Testis (tissue), 3 donors: ENCODE results near the gene SAPCD2. TPM values are rescaled to one million over a fixed set of nuclear protein-coding genes. Genes with fewer than 3 reads are reported as not detected.

Experiments used
- DNase-seq: peaks from one replicate; pipeline ENCODE4 v3.0.0-alpha.2; 2019
- H3K27ac ChIP-seq, 2 donors: fragments of 200-600 bp; sonication (generic); one replicate each; pipeline ENCODE4 v1.5.1; 2019
- H3K27me3 ChIP-seq: fragments of 200-600 bp; sonication (generic); one replicate; pipeline ENCODE4 v1.5.1; 2019
- H3K36me3 ChIP-seq: fragments of 200-600 bp; sonication (generic); one replicate; pipeline ENCODE4 v1.5.1; 2017; ENCODE audit warnings: low read depth; ENCODE audit errors: missing control alignments
- H3K4me1 ChIP-seq: fragments of 200-600 bp; sonication (generic); one replicate; pipeline ENCODE4 v1.5.1; 2019
- H3K4me3 ChIP-seq, 2 donors: fragments of 200-600 bp; sonication (generic); one replicate each; pipeline ENCODE4 v1.5.1; 2017 to 2019
- H3K9me3 ChIP-seq: fragments of 200-600 bp; sonication (generic); one replicate; pipeline ENCODE4 v1.5.1; 2017
- CTCF ChIP-seq, 3 experiments: fragments of 450-650 bp in 2 of 3; fragments of 200-600 bp in 1 of 3; sonication (generic) in 1 of 3; IDR thresholded peaks; one replicate each; pipeline ENCODE4 v1.5.1; 2016 to 2019; ENCODE audit warnings: antibody characterized with exemption in 3 of 3, mild to moderate bottlenecking in 2 of 3, moderate library complexity in 1 of 3
- POLR2A ChIP-seq: fragments of 450-650 bp; IDR thresholded peaks from one replicate; pipeline ENCODE4 v1.6.1; 2017; ENCODE audit warnings: antibody characterized with exemption, mild to moderate bottlenecking, moderate library complexity
- WGBS, 2 donors: methylation state at CpG; one replicate each; pipeline ENCODE4 v1.1.5; 2018; 5-methylcytosine and 5-hydroxymethylcytosine counted together
- intact Hi-C: fragments of 100-400 bp; cut with DNase I; formaldehyde crosslinking; loops from one replicate; pipeline ENCODE4 v1.15.1; 2023; ENCODE audit warnings: low total_unique reads
- polyA plus RNA-seq: library from polyadenylated mRNA; stranded (reverse); fragments of 350-450 nt; fragmentation: Illumina TruSeq; extraction: RNeasy Lipid Tissue Mini Kit (QIAGEN cat#74804); gene quantifications from one replicate; pipeline ENCODE4 v1.2.3, GENCODE V29; 2014; ENCODE audit warnings: low read depth, low replicate concordance; ENCODE audit not compliant: insufficient read depth
- total RNA-seq, 2 donors: library from RNA; depleted of rRNA; stranded (reverse); fragments of >200 nt; gene quantifications; one replicate each; pipeline ENCODE4 v1.2.3, GENCODE V29; 2016

Gene SAPCD2
- total and polyA plus RNA-seq, 3 donors from 2014 or later = 0.78 to 1.7 (median 1.4) TPM

GRCh38 chr9:137028263-137029057 lies 41.9 kb downstream of the SAPCD2 start:
- H3K27me3 ChIP-seq = no peaks in the 10 kb centered on the region
- peak in 1 of 3 experiments; percentile 67 for TF ChIP-seq CTCF (IDR thresholded peaks at IDR 0.05)
- TF ChIP-seq POLR2A = no peak
- no peaks in the 10 kb centered on the region for H3K36me3 ChIP-seq
- WGBS, 2 donors = 0% methylated on average over 42 of the region's 98 CpGs; no CpG with 5 or more reads in 1 of the 2 donors
- intact Hi-C loops = loop anchor here (5.0 kb wide), 1 partner anchor 241 kb away; no protein-coding TSS in a partner anchor
- H3K27ac ChIP-seq = no peak overlapping the region
- peaks cover 28% of the 10 kb centered on the region for H3K4me1 ChIP-seq
- DNase-seq = peak; percentile 71
- H3K9me3 ChIP-seq = no peaks in the 10 kb centered on the region
- peak overlapping the region; percentile 56 to 60 for H3K4me3 ChIP-seq

- no peaks in the 10 kb centered on the region for H3K9me3 ChIP-seq
- intact Hi-C loops = loop anchor here (5.0 kb wide), 1 partner anchor 240 kb away; no protein-coding TSS in a partner anchor
- DNase-seq = no peak
Measured at GRCh38 chr9:137027369-137028262, 42.7 kb downstream of the SAPCD2 start, which contains the start of gene ABCA2. ABCA2 (minus strand) TSS chr9:137028237; CDS start chr9:137028140, 97 bp downstream.

GRCh38 chr9:137026828-137027227 lies 43.5 kb downstream of the SAPCD2 start:
- H3K27ac ChIP-seq = no peak overlapping the region
- intact Hi-C loops = loop anchor here (5.0 kb wide), 1 partner anchor 240 kb away; no protein-coding TSS in a partner anchor
- no peaks in the 10 kb centered on the region for H3K27me3 ChIP-seq
- WGBS, 2 donors = 85% methylated on average over 4 of the region's 4 CpGs; no CpG with 5 or more reads in 1 of the 2 donors
- H3K9me3 ChIP-seq = no peaks in the 10 kb centered on the region
- TF ChIP-seq CTCF (IDR thresholded peaks at IDR 0.05) = no peak
- no peak for TF ChIP-seq POLR2A
- no peaks in the 10 kb centered on the region for H3K36me3 ChIP-seq
- no peak for DNase-seq
- H3K4me1 ChIP-seq = peaks cover 28% of the 10 kb centered on the region
- no peak overlapping the region for H3K4me3 ChIP-seq

More at GRCh38 chr9:137027369-137028262, 42.7 kb downstream of the SAPCD2 start, which contains the start of gene ABCA2:
- Histone ChIP-seq H3K4me1 (peaks cover 28% of the 10 kb centered on the region), H3K36me3 (no peaks in the 10 kb centered on the region), H3K4me3 (peak within 1 kb of the TSS; percentile 56 to 60), H3K27ac (no peak within 1 kb of the TSS), H3K27me3 (no peaks in the 10 kb centered on the region)
- WGBS, 2 donors = 4 to 18% methylated on average over 9 to 49 of the region's 95 CpGs
- TF ChIP-seq CTCF (IDR thresholded peaks at IDR 0.05) = no peak

GRCh38 chr9:137026384-137026783 lies 44.0 kb downstream of the SAPCD2 start:
- Histone ChIP-seq H3K9me3 (no peaks in the 10 kb centered on the region), H3K4me1 (peaks cover 25% of the 10 kb centered on the region), H3K27me3 (no peaks in the 10 kb centered on the region), H3K36me3 (no peaks in the 10 kb centered on the region), H3K4me3 (no peak overlapping the region), H3K27ac (no peak overlapping the region)
- 100% methylated on average over 1 to 2 of the region's 2 CpGs for WGBS, 2 donors
- no peak for DNase-seq
- TF ChIP-seq POLR2A (no peak), CTCF (IDR thresholded peaks at IDR 0.05) (no peak)
- intact Hi-C loops = loop anchor here (5.0 kb wide), 1 partner anchor 239 kb away; no protein-coding TSS in a partner anchor
